Esophagus squamous epithelium (tissue), 4 donors: ENCODE results near the gene ZC3H13.

Experiments
- POLR2A ChIP-seq, 4 donors: fragments of 450-650 bp; IDR thresholded peaks; one replicate each; pipeline ENCODE4 v1.6.1; 2017; ENCODE audit warnings: antibody characterized with exemption in 4 of 4, mild to moderate bottlenecking in 4 of 4, moderate library complexity in 3 of 4
- TF ChIP-seq, protein P1 (sequence below), 6 experiments: fragments of 450-650 bp in 4 of 6; fragments of 200-600 bp in 2 of 6; sonication (generic) in 2 of 6; IDR thresholded peaks; one replicate each; pipeline ENCODE4 v1.5.1; 2016 to 2019; ENCODE audit warnings: antibody characterized with exemption in 6 of 6, mild to moderate bottlenecking in 4 of 6, moderate library complexity in 4 of 6

GRCh38 chr13:45909673-45910072 lies 142.9 kb downstream of the ZC3H13 start:
- TF ChIP-seq, protein P1, sequence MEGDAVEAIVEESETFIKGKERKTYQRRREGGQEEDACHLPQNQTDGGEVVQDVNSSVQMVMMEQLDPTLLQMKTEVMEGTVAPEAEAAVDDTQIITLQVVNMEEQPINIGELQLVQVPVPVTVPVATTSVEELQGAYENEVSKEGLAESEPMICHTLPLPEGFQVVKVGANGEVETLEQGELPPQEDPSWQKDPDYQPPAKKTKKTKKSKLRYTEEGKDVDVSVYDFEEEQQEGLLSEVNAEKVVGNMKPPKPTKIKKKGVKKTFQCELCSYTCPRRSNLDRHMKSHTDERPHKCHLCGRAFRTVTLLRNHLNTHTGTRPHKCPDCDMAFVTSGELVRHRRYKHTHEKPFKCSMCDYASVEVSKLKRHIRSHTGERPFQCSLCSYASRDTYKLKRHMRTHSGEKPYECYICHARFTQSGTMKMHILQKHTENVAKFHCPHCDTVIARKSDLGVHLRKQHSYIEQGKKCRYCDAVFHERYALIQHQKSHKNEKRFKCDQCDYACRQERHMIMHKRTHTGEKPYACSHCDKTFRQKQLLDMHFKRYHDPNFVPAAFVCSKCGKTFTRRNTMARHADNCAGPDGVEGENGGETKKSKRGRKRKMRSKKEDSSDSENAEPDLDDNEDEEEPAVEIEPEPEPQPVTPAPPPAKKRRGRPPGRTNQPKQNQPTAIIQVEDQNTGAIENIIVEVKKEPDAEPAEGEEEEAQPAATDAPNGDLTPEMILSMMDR (IDR thresholded peaks at IDR 0.05) = no peak
- no peak for TF ChIP-seq POLR2A (IDR thresholded peaks at IDR 0.05)
